Psoas muscle (tissue), 8 donors: ENCODE measurements around the gene EHD4. TPM values are rescaled to one million over a fixed set of nuclear protein-coding genes. Genes with fewer than 3 reads are reported as not detected.

Source experiments
- ATAC-seq, 4 donors: fragments of 200-7000 bp; cut with Tn5 transposase; one replicate each; pipeline ENCODE4 v1.9.1; 2020; ENCODE audit warnings: moderate library complexity in 3 of 4, mild to moderate bottlenecking in 2 of 4
- DNase-seq, 2 donors: peaks; one replicate each; pipeline ENCODE4 v3.0.0-alpha.2; 2020
- H3K27ac ChIP-seq: fragments of 200-600 bp; one replicate; pipeline ENCODE4 v1.8.0; 2022
- H3K27me3 ChIP-seq, 3 donors: fragments of 200-600 bp in 1 of 3; one replicate each; pipeline versions ENCODE4 v1.6.1 to v1.8.0; 2013 to 2022; ENCODE audit warnings: low read length in 2 of 3, mild to moderate bottlenecking in 2 of 3, moderate library complexity in 1 of 3; ENCODE audit not compliant: insufficient read depth in 3 of 3
- H3K36me3 ChIP-seq, 2 donors: fragments of 200-600 bp in 1 of 2; one replicate each; pipeline versions ENCODE4 v1.6.1 to v1.8.0; 2013 to 2022; ENCODE audit warnings: low read depth in 1 of 2, mild to moderate bottlenecking in 1 of 2, moderate library complexity in 1 of 2; ENCODE audit not compliant: insufficient read depth in 1 of 2
- H3K4me1 ChIP-seq: fragments of 200-600 bp; one replicate; pipeline ENCODE4 v1.8.0; 2022
- H3K4me3 ChIP-seq: fragments of 200-600 bp; one replicate; pipeline ENCODE4 v1.8.0; 2022; ENCODE audit warnings: mild to moderate bottlenecking
- H3K9me3 ChIP-seq: fragments of 200-600 bp; one replicate; pipeline ENCODE4 v1.8.0; 2022
- CTCF ChIP-seq: fragments of 200-600 bp; IDR thresholded peaks from one replicate; pipeline ENCODE4 v1.8.0; 2022; ENCODE audit warnings: antibody characterized with exemption
- WGBS, 3 donors: extraction: QIAGEN DNeasy Blood & Tissue Kit; methylation state at CpG; one replicate each; pipeline versions ENCODE4 v1.1.6 to v1.1.7; 2013; 5-methylcytosine and 5-hydroxymethylcytosine counted together
- intact Hi-C, 2 donors: fragments of 100-400 bp; cut with DNase I; formaldehyde crosslinking; loops; one replicate each; pipeline versions ENCODE4 v1.11.0 to v1.14.2; 2022
- polyA plus RNA-seq, 3 donors: library from polyadenylated mRNA; stranded (reverse); fragments of 200-250 nt; gene quantifications; one replicate each; pipeline ENCODE4 v1.2.3, GENCODE V29; 2013
- total RNA-seq, 4 donors: library from RNA; stranded (reverse); fragmentation: NEBNext Ultra II Directional in 2 of 4; extraction: Animal tissue kit (Norgen Biotek cat#: 25700) in 2 of 4; gene quantifications; one replicate each; pipeline versions ENCODE4 v1.2.1 to v1.2.4, GENCODE V29; 2021 to 2023
- donor health status: healthy with polysubstance abuse.
- donor health status: DM: no; HTN: no; CAD: no; lungs with moderate emphysema.
- donor health status: Bipolar disorder and iron deficiency.
- donor health status: healthy.
- donor health status: DM: yes; HTN: yes; CAD: no.
- donor health status: DM: no; HTN: no; CAD: no.
- donor health status: DM: no; HTN: no; CAD: no.
- donor health status: DM: yes; HTN: yes; CAD: no.

Gene EHD4
- total and polyA plus RNA-seq, 7 donors = 1.7 to 9.6 (median 5.3) TPM

DNA sequence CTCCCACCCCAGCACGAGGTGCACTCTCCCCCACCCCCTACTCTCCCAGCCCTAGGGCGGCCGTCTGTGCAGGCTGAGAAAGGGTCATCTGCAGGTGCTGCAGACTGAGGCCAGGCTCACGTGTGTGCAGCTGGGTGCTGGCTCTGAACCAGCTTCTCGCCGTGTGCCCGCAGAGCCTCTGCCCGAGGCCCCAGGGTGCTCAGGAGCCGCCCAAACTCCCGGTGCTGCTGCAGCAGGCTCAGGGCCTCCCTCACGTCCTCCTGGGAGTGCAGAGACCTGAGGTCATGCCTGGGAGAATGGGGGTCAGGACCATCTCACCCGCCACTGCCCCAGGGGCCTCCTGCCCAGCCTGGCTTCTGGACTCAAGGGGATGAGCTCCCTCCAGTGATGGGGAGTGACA, 95.7 kb downstream of the EHD4 start:
- 67 to 74% (median 67%) methylated on average over 11 to 12 of the region's 12 CpGs for WGBS, 3 donors
- DNase-seq (no peak), ATAC-seq (no peak)
- H3K4me3 ChIP-seq = no peak overlapping the region
- H3K4me1 ChIP-seq = peaks cover 8% of the 10 kb centered on the region
- no peak for TF ChIP-seq CTCF
- intact Hi-C loops = no loop called here
- H3K27ac ChIP-seq = no peak overlapping the region
- H3K36me3 ChIP-seq = no peaks in the 10 kb centered on the region
- no peaks in the 10 kb centered on the region for H3K9me3 ChIP-seq
- H3K27me3 ChIP-seq = no peaks in the 10 kb centered on the region

DNA sequence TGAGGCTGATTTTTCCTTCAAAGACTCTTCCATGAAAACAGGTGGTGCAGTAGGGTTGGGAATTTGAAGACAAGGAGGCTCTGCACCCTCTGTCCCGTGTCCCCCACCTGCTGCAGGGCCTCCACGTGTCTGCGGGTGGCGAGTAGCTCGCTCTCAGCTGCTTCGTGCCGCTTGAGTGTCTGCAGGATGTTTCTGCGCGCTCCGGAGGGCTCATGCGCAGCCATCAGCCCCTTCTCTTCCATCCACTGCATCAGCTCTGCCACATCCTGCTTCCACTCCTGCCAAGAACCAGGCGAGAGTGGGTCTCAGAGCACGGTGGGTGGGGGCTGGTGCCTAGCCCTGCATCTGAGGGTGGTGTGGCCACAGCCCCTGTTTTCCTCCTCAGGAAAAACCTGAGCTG, 96.3 kb downstream of the EHD4 start:
- 72 to 80% (median 77%) methylated on average over 13 of the region's 13 CpGs for WGBS, 3 donors
- H3K4me3 ChIP-seq = no peak overlapping the region
- H3K27me3 ChIP-seq = no peaks in the 10 kb centered on the region
- DNase-seq (no peak), ATAC-seq (no peak)
- peaks cover 4% of the 10 kb centered on the region for H3K4me1 ChIP-seq
- TF ChIP-seq CTCF = no peak
- intact Hi-C loops = no loop called here
- no peak overlapping the region for H3K27ac ChIP-seq
- no peaks in the 10 kb centered on the region for H3K36me3 ChIP-seq
- no peaks in the 10 kb centered on the region for H3K9me3 ChIP-seq

DNA sequence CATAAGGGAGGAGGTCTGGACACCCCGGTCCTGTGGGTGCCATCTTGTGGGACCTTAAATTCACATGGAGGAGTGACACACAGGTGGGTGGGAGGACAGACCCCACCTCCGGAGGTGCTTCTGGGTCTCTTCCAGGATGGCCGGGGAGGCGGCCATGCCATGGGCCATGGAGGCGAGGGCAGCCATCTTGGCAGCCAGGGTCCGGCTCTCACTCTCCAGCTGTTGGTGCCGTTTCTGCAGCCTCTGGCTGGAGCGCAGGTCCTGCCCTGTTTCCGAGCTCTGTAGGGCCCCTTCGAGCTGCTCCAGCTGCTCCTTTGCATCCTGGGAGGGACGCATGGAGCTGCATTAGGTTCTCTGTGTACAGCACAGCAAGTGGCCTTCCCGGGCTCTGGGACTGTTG, 97.6 kb downstream of the EHD4 start:
- H3K4me3 ChIP-seq = no peak overlapping the region
- no peak for DNase-seq
- TF ChIP-seq CTCF = no peak

GRCh38 chr15:41873711-41874110, 98.6 kb downstream of the EHD4 start:
- H3K36me3 ChIP-seq = no peaks in the 10 kb centered on the region
- 86 to 95% (median 90%) methylated on average over 8 of the region's 8 CpGs for WGBS, 3 donors
- no peak for TF ChIP-seq CTCF
- H3K4me1 ChIP-seq = peaks cover 4% of the 10 kb centered on the region
- intact Hi-C loops = no loop called here
- no peaks in the 10 kb centered on the region for H3K9me3 ChIP-seq
- no peak overlapping the region for H3K4me3 ChIP-seq
- H3K27me3 ChIP-seq = no peaks in the 10 kb centered on the region
- no peak overlapping the region for H3K27ac ChIP-seq
- ATAC-seq (no peak), DNase-seq (no peak)

More for the DNA sequence above, 97.6 kb downstream of the EHD4 start:
- H3K4me1 ChIP-seq = peaks cover 4% of the 10 kb centered on the region
- intact Hi-C loops = no loop called here
- no peaks in the 10 kb centered on the region for H3K9me3 ChIP-seq
- WGBS, 3 donors = 77 to 85% (median 82%) methylated on average over 12 of the region's 12 CpGs
- no peak overlapping the region for H3K27ac ChIP-seq
- H3K27me3 ChIP-seq = no peaks in the 10 kb centered on the region
- H3K36me3 ChIP-seq = no peaks in the 10 kb centered on the region
- no peak for ATAC-seq

- intact Hi-C loops = no loop called here
- no peak for TF ChIP-seq CTCF
- Histone ChIP-seq H3K27ac (no peak overlapping the region), H3K27me3 (no peaks in the 10 kb centered on the region), H3K9me3 (no peaks in the 10 kb centered on the region), H3K4me1 (no peaks in the 10 kb centered on the region), H3K36me3 (no peaks in the 10 kb centered on the region), H3K4me3 (no peak overlapping the region)
- DNase-seq (no peak), ATAC-seq (no peak)
- WGBS, 3 donors = 84 to 95% (median 90%) methylated on average over 9 of the region's 9 CpGs
Measured at GRCh38 chr15:41872166-41872747, 100.1 kb downstream of the EHD4 start.
